Dermis microvascular lymphatic vessel endothelial cell (primary cell): Measurements from ENCODE around the gene PIWIL4. TPM values are rescaled to one million over a fixed set of nuclear protein-coding genes. Genes with fewer than 3 reads are reported as not detected.
"Not testable (repeated sequence)": the region's sequence is repeated elsewhere in the genome, so short reads cannot be mapped to it uniquely, and the experiment has no call there.

ENCODE experiments used
- DNase-seq, 2 donors: peaks; one replicate each; pipeline versions ENCODE4 v3.0.0 to v3.0.0-alpha.2; 2010; ENCODE audit warnings: low read depth in 2 of 2
- total RNA-seq: library from RNA; depleted of rRNA; stranded (reverse); fragments of >200 nt; gene quantifications from 2 replicates; pipeline ENCODE4 v1.2.1, GENCODE V29; 2014

Gene PIWIL4
- total RNA-seq, 1 donor from 2014 or later = 0.51 TPM

DNA sequence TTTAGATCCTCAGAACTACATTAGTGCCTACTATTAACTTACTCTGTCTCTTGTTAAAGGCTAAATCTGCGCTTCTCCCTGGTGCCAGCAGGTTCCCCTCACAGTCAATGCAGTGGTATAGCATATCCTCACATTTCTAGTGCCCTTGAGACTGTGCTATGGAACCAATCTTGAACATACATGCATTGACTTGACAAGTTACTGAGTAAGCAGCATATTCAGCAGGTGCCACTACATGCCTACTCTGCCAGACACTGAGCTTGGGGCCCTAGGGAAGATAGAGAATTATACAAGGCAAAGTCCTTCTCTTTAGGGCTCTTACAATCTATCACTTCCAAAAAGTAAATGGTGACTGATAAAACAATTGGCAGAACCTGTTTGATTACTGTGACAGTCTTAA is 20.3 kb upstream of the PIWIL4 start:
- DNase-seq = no peak

DNA sequence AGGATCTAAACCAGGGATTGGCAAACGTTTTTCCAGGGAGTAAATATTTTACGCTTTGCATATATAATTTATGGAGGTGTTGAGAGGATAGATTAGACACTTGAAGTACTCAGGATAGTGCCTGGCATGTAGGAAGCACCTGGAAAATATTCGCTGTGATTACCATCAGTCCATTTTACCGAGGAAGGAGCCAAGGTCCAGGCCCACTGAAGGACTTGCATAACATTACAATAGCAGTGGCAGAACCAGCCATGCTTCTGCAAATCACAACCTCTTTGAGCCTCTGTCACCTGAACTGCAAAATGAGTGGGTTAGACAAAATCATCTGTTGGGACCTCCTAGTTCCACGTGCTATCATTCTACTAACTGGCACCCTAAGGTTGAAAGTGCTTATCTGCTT is 18.0 kb upstream of the PIWIL4 start:
- DNase-seq = no peak

DNA sequence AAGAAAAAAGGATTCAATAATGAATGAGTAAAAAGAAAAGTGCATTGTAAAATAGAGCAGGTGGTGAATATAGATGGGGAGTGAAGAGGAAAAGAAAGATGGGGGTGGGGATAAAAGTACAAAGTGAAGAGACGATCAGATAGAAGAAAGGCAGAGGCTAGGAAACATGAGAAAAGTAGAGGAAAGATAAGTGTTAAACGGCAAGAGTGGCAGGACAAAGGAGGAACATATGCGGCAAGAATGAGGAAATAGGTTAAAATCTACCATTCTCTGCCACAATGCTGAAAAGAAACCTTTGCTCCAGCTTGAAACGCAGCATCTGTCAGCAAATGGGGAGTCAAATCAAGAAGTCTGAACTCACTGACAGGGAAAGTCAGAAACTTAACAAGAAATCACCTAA is 16.7 kb upstream of the PIWIL4 start:
- DNase-seq = no peak

DNA sequence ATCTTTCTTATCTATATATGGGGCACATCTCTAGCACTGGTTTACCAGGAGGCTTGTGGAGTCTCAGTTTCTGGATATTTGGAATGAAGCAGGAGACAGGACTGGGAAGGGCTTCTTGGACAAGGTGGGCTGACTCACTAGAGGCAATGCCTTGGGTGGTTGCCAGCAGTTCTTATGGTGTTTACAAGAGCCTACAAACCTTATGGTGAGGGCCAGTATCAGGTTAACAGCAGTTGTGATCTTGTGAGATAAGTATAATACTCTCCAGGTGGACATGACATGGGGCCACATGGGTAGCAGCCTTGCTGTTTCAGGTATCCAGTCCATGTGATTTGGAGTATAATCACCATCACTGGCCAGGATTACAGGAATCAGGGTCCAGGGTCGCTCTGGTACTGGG is 13.2 kb upstream of the PIWIL4 start:
- peak in 1 of 2 donors; percentile 38 for DNase-seq

DNA sequence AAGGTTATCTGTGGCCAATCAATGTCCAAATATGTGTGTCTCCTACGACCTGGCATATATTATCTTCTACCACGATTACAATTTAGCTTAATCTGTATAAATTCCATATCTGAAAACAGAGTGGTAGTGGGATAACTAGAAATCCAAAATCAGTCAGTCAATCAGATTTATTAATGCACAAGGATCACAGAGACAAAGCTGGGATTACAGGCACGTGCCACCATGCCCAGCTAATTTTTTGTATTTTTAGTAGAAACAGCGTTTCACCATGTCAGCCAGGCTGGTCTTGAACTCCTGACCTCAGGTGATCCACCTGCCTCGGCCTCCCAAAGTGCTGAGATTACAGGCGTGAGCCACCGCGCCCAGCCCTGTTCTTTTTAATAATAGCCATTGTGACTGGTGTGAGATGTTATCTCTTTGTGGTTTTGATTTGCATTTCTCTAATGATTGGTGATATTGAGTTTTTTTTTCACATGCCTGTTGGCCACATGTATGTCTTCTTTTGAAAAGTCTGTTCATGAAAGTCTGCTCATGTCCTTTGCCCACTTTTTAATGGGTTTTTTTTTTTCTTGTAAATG is 11.3 kb upstream of the PIWIL4 start:
- DNase-seq = not testable (repeated sequence)

DNA sequence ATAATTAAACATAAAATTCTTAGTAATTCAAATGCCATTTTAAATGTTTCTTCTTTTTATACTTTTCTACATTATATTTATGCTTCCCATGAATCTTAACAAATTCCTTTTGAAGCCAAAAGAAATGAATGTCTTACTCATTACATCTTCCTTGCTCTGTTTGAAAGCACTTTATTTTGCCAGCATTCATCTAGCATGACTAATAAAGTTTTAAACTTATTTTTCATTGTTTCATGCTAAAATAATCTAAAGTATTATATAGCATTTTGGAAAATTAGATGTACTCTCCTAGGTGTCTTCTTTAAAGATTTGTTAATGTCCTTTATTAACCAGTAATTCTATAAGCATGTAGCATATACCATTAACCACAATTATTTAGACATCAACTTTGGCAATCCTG is 9.7 kb upstream of the PIWIL4 start:
- no peak for DNase-seq

DNA sequence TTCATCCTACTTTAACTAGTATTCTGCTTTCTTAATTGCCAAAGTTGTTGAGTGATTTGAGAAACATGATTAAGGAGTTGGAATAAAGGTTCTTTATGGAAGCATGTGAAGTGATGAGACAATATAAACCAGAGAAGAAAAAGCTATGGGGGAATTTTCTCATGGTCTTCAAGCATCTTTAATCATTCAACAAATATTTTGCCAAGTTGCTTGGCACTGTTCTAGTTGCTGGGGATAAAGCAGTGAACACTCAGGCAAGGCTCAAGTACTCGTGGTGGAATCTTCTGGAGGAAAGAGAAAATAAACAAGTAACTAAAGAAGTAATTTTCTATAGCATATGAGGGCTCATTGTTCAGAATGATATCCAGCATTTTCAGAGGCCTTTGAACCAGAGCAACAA is 9.2 kb upstream of the PIWIL4 start:
- no peak for DNase-seq

DNA sequence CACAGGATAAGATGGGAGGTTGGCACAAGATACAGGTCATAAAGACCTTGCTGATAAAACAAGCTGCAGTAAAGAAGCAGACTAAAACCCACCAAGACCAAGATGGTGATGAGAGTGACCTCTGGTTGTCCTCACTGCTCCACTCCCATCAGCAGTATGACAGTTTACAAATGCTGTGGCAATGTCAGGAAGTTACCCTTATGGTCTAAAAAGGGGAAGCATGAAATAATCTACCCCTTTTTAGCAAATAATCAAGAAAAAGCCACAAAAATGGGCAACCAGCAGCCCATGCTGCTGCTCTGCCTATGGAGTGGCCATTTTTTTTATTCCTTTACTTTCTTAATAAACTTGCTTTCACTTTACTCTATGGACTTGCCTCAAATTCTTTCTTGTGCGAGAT is 8.7 kb upstream of the PIWIL4 start:
- no peak for DNase-seq

DNA sequence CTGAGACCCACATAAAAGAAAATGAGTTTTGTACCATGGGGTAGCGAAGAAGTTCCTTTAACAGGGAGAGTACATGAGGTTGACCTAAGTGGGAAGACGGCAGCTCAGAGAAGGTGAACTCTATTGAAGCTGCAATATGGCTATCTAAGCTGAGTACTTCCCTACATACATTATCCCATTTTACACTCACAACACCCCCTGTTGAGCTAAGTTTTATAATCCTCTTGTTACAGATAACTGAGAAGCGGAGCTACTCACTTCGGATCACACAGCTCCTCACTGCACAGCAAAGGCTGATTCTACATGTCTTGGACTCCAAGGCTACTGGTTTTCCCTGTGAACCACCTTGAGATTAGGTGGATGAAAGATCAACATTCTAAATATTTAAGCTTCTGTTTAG is 8.2 kb upstream of the PIWIL4 start:
- no peak for DNase-seq

DNA sequence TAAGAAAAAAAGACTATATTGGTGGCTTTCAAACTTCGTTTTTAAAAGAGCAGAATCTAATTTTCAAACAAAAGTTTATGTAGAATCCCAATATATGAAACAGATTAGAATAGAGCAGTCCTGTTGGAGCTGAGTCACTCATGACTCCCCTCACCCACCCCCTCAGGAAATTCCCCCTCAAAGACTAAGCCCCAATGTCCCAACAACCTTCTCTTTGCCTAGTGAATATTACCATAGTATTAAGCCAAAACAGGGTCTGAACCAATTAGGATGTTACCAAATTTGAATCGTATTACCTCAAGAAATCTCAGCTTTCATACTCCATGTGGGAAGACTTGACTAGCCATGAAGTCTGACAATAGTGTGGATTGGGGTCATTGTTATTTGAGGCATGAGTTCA is 7.8 kb upstream of the PIWIL4 start:
- DNase-seq = no peak

DNA sequence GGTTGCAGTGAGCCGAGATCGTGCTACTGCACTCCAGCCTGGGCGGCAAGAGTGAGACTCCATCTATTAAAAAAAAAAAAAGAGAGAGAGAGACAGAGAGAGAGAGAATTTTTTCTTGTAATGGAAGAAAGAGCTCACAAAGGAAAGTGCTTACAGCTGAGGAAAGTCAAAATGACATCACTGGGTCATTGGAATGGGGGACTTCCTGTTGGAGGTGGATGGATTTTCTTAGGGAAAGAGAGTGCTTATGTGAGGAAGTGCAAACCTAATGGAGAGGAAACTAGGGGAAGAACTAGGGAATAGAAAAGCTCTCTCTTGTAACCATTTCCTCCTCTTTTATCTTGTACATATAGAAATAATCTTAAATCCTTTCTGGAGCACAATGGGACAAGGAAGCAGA is 6.3 kb upstream of the PIWIL4 start:
- DNase-seq = no peak

DNA sequence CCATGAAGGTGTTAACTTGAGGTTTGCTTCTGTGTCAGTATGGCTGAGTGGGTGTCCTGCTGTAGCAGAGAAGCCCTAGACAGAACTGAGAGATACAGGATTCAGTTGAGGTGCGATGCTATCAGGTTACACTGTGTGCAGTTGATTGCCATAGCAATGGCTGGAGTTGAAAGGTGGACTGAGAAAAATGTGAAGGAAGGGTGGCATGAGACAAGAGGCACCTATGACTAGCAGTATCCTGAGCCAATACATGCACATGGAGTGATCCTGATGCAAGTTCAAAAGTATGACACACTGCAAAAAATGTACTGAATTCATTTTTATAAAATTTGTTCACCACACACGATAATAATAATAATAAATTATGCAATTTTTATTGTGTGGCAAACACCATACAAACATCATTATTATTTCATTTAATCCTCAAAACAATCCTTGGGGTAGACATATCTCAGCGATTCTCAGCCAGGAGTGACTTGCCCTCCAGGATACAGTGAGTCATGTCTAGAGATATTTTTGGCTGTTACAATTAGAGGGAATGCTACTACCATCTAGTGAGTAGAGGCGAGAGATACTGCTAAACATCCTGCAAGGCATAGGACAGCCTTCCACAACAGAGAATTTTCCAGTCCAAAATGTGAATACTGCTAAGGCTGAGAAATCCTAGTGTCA is 3.9 kb upstream of the PIWIL4 start:
- DNase-seq = peak in 1 of 2 donors; percentile 48

DNA sequence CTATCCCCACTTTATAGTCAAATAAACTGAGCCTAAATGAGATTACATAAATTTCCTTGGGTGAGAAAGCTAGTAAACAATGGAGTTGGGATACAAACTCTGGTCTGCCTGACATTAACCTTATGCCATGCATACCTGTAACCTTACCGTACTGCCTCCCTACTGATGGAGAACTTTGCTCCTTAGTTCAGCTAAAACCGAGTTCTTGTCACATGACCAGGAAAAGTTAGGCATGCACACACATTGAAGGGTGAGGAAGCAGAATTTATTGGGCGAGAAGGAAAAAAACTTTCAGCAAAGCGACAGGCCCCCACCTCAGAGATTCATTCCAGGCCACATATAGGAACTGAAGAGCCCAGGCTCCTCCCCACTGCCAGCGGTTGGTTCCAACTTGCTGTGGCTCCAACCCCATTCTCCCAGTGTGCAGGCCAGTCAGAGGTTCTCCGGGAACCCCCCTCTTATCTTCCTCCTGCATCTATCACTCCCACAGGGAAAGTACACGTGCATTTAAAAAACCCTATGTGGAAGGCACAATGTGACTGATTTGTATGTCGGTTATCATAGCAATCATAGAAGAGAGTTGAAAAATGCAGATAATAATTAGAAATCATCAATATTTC is 3.2 kb upstream of the PIWIL4 start:
- DNase-seq = no peak

DNA sequence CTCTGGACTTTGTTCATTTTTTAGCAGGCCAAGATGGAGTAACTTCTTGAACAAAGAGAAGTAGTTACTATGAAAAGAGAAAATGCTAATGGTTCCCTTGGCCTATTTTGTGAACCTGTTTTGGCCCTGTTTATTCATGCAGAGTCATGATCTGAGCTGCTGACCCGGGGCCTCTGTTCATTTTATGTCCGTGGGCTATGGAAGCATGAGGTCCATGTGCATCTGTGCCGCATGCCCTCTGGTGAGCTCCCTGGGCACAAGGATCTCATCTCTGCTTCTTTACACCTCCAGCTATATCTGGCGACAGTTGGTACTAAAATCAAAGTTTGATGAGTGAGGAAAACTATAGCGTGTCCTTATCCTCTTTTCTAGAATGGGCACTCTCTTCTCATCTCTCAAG is 1.0 kb downstream of the PIWIL4 start:
- no peak for DNase-seq

DNA sequence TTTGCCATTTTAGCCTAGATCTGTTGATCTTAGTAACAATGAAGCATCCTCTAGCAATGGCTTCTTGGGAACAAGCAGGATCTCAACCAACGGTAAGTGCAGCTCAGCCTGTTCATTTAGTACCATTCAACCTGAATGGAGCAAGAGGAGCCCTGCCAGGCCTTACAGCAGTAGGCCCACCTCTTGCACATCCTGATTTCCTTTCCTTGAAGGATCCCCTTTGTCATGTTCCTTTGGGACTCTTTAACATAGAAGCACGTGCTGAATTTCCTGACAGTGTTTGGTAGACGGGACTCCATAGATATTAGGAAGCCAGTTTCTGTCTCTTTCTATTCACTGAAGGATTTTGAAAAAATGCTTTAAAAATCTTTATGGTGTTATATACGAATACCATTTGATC is 1.5 kb downstream of the PIWIL4 start:
- no peak for DNase-seq

DNA sequence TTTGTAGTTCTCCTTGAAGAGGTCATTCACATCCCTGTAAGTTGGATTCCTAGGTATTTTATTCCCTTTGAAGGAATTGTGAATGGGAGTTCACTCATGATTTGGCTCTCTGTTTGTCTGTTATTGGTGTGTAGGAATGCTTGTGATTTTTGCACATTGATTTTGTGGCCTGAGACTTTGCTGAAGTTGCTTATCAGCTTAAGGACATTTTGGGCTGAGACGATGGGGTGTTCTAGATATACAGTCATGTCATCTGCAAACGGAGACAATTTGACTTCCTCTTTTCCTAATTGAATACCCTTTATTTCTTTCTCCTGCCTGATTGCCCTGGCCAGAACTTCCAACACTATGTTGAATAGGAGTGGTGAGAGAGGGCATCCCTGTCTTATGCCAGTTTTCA is 5.8 kb downstream of the PIWIL4 start:
- not testable (repeated sequence) for DNase-seq

DNA sequence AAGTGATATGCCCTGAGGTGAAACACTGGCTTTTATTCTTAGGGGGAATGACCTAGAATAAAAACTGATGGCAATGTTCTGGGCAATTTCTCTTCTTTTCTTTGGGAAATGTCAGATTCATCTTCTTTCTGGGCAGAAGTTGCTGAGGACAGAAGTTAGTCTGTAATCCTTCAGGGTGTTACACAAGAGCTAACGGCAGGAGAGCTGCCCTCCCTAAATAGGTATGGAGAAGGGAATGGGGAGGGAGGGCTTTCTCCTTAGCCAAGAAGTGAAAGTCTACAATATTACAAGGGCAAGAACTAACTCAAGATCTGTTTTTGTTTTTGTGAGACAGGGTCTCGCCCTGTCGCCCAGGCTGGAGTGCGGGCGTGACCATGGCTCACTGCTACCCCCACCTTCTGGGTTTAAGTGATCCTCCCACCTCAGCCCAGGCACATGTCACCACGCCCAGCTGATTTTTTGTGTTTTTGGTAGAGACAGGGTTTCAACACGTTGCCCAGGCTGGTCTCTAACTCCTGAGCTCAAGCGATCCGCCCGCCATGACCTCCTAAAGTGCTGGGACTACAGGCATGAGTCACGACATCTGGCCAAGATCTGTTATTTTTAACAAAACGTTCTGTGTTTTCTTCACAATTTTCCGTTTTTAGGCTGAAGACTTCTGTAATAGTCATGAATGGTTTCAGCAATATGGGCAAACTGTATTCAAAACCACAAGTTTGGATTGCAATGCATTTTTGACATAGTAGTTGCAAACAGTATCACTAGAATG is 7.2 kb downstream of the PIWIL4 start:
- DNase-seq = no peak

DNA sequence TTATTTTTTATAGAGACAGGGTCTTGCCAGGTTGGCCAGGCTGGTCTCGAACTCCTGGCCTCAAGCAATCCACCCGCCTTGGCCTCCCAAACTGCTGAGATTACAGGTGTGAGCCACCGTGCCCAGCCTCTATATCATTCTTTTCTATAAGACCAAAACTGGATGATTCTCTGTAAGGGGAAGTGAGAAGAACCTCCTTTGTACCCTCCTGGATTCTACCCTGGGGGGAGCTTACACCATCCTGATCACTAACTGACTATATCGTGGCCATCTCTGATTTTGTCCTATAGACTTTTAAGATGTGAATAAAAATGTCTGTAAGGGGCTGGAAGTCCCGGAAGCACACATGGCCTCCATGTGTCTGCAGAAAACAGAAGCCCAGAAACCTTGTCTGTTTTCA is 9.1 kb downstream of the PIWIL4 start:
- DNase-seq = no peak

DNA sequence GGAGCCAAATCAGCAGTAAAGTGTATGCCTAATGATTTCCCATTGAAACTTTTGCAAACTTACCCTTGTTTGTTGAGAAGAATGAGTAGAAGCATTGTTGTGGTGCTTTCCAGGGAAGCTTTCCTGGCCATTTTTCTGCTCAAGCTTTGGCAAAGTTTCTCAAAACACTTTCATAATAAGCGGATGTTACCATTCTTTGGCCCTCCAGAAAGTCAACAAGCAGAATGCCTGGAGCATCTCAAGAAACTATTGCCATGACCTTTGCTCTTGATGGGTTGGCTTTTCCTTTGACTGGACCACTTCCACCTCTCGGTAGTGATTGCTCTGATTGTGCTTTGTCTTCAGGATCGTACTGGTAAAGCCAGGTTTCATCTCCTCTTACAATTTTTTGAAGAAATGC is 10.7 kb downstream of the PIWIL4 start:
- DNase-seq = no peak

DNA sequence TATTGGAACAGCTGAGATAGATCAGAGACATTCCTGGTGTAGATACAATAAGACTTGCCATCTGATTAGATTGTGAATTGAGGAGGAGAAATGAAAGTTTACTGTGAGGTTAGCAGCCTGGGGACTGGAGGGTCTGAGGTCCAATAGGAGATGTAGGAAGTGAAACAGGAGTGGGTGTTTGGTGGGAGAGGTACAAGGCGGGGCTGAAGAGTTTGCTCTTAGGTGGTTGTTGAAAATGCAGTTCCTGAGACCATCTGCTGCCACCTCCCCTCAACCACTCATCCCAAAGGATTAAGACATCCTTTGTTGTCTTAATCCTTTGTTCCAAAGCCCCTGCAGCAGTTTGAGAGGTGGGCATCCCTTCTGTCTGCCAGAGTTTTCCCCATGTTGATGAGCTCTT is 14.8 kb downstream of the PIWIL4 start:
- DNase-seq = no peak

DNA sequence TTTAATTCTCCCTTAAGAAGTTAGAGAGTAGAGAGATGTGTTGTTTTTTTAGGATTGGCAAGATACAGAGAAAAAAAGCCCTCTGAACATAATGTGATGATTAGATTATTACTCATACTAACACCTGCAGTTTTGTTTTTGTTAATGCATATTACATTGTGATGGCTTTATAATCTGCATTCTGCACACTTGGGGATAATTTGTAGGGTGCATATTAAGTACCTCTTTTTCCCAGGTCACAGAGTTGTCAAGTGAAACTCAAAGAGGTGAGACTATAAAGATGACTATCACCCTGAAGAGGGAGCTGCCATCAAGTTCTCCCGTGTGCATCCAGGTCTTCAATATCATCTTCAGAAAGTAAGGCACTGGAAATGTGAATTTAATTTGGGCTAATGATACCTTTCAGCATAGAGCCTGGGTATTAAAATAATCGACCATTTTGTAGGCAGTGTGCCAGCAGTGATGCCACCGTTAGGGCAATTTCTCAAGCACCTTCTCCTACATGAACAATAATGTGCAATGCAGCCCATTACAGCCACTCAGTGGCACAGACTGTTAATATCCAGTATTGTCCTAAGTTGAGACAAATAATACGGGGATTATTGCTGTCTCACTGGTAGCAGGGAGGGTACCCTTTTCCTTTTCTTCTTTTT is 16.2 kb downstream of the PIWIL4 start:
- DNase-seq = no peak

DNA sequence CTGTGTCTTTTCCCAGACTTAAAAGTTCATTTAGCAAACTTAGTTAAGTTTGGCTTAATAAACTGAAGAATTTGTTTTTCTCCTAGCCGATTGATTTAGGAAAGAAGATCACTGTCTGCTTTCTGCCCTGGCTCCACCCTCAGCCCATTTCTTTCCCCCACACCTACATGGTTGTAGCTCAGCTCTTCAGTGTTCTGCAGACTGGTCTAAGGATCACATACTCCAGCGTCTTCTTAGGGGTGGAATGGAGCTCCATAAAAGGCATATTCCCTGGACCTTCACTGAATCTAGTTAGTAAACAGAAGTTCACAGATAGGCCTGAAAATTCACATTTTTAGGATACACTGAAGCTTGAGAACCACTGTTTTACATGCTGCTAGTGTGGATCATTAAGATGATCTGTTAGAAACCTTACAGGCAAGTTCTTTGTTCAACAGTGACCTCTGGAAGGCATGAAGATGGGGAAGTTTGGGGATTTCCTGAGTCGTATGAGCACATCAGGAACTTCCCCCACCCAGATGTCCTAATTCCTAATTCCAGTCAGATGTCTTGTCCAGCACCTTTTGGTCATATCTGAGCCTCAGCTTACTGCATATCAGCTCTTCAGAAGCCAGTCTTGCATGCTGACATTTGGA is 16.8 kb downstream of the PIWIL4 start:
- no peak for DNase-seq
